ENCODE data around the gene TINCR.
"Not testable (repeated sequence)": the region's sequence is repeated elsewhere in the genome, so short reads cannot be mapped to it uniquely, and the experiment has no call there.

Gene TINCR

GRCh38 chr19:5558101-5558621 is 9.6 kb downstream of the TINCR start:
- DNase-seq = no peak

- DNase-seq = no peak
Measured at GRCh38 chr19:5557691-5558090, 10.1 kb downstream of the TINCR start.

GRCh38 chr19:5554828-5555227 is 12.9 kb downstream of the TINCR start:
- no peak for DNase-seq

- no peak for DNase-seq
Measured at GRCh38 chr19:5553892-5554291, 13.9 kb downstream of the TINCR start.

GRCh38 chr19:5547881-5548280 is 19.9 kb downstream of the TINCR start:
- no peak for DNase-seq

- DNase-seq = no peak
Measured at GRCh38 chr19:5545984-5546383, 21.8 kb downstream of the TINCR start.

GRCh38 chr19:5545051-5545450 is 22.7 kb downstream of the TINCR start:
- no peak for DNase-seq

GRCh38 chr19:5542665-5543064 is 25.1 kb downstream of the TINCR start:
- DNase-seq = no peak

GRCh38 chr19:5541456-5541855 is 26.3 kb downstream of the TINCR start:
- no peak for DNase-seq

GRCh38 chr19:5540208-5540607 is 27.5 kb downstream of the TINCR start:
- no peak for DNase-seq

GRCh38 chr19:5537870-5538269 is 29.9 kb downstream of the TINCR start:
- no peak for DNase-seq

- not testable (repeated sequence) for DNase-seq
Measured at GRCh38 chr19:5536982-5537579, 30.7 kb downstream of the TINCR start.

- no peak for DNase-seq
Measured at GRCh38 chr19:5536337-5536894, 31.3 kb downstream of the TINCR start.

GRCh38 chr19:5534787-5535586 is 32.8 kb downstream of the TINCR start:
- peak; percentile 8 for DNase-seq

GRCh38 chr19:5533257-5533656 is 34.5 kb downstream of the TINCR start:
- DNase-seq = no peak

- no peak for DNase-seq
Measured at GRCh38 chr19:5530701-5531100, 37.1 kb downstream of the TINCR start.

GRCh38 chr19:5526691-5527090 is 41.1 kb downstream of the TINCR start:
- no peak for DNase-seq

- no peak for DNase-seq
Measured at GRCh38 chr19:5524081-5524480, 43.7 kb downstream of the TINCR start.

GRCh38 chr19:5522106-5522505 is 45.6 kb downstream of the TINCR start:
- DNase-seq = no peak

GRCh38 chr19:5520501-5520900 is 47.3 kb downstream of the TINCR start:
- DNase-seq = no peak

- DNase-seq = no peak
Measured at GRCh38 chr19:5519076-5519475, 48.7 kb downstream of the TINCR start.

GRCh38 chr19:5515737-5516136 is 52.0 kb downstream of the TINCR start:
- DNase-seq = no peak

- DNase-seq = no peak
Measured at GRCh38 chr19:5514001-5514400, 53.8 kb downstream of the TINCR start.

- DNase-seq = no peak
Measured at GRCh38 chr19:5512715-5513114, 55.0 kb downstream of the TINCR start.
